ENCODE data around the gene SMTNL2.

The SMTNL2 gene

GRCh38 chr17:4545217-4545951, 38.9 kb upstream of the SMTNL2 start:
- DNase-seq = no peak

- no peak for DNase-seq
Observed at GRCh38 chr17:4547118-4547906, 37.0 kb upstream of the SMTNL2 start.

- DNase-seq = no peak
Observed at GRCh38 chr17:4548061-4548461, 36.3 kb upstream of the SMTNL2 start.

- DNase-seq = no peak
Observed at GRCh38 chr17:4548721-4549531, 35.4 kb upstream of the SMTNL2 start.

GRCh38 chr17:4549781-4550533, 34.4 kb upstream of the SMTNL2 start:
- no peak for DNase-seq

- DNase-seq = no peak
Observed at GRCh38 chr17:4550534-4551039, 33.7 kb upstream of the SMTNL2 start.

GRCh38 chr17:4551141-4551540, 33.2 kb upstream of the SMTNL2 start:
- no peak for DNase-seq

GRCh38 chr17:4551796-4552525, 32.4 kb upstream of the SMTNL2 start:
- no peak for DNase-seq

GRCh38 chr17:4553669-4554068, 30.7 kb upstream of the SMTNL2 start:
- no peak for DNase-seq

GRCh38 chr17:4554441-4554996, 29.8 kb upstream of the SMTNL2 start:
- no peak for DNase-seq

GRCh38 chr17:4554997-4555799, 29.1 kb upstream of the SMTNL2 start, which contains the start of gene MYBBP1A:
MYBBP1A (minus strand) TSS chr17:4555384; CDS start chr17:4555324, 60 bp downstream.
- DNase-seq = peak; percentile 61 to 90

- DNase-seq = no peak
Observed at GRCh38 chr17:4555873-4556759, 28.2 kb upstream of the SMTNL2 start.

- no peak for DNase-seq
Observed at GRCh38 chr17:4556996-4557395, 27.3 kb upstream of the SMTNL2 start.

- DNase-seq = no peak
Observed at GRCh38 chr17:4557626-4558346, 26.5 kb upstream of the SMTNL2 start.

- DNase-seq = no peak
Observed at GRCh38 chr17:4558347-4558971, 25.9 kb upstream of the SMTNL2 start.

GRCh38 chr17:4559139-4559791, 25.1 kb upstream of the SMTNL2 start:
- DNase-seq = no peak

- no peak for DNase-seq
Observed at GRCh38 chr17:4559966-4560365, 24.4 kb upstream of the SMTNL2 start.

- no peak for DNase-seq
Observed at GRCh38 chr17:4560421-4560820, 23.9 kb upstream of the SMTNL2 start, which contains the start of gene GGT6. GGT6 (minus strand) TSS chr17:4560577; CDS start chr17:4560521, 56 bp downstream.

Data from NCI-H187 (cell line).